GM20431 (cell line): ENCODE data around the gene AMN.

Source experiments
- in situ Hi-C: fragments of 300-500 bp; cut with MseI, MboI; formaldehyde crosslinking; loops from one replicate; pipeline ENCODE4 v1.15.0; 2020; ENCODE audit warnings: low sequenced_read_pairs; ENCODE audit not compliant: unreplicated experiment

Gene AMN

DNA sequence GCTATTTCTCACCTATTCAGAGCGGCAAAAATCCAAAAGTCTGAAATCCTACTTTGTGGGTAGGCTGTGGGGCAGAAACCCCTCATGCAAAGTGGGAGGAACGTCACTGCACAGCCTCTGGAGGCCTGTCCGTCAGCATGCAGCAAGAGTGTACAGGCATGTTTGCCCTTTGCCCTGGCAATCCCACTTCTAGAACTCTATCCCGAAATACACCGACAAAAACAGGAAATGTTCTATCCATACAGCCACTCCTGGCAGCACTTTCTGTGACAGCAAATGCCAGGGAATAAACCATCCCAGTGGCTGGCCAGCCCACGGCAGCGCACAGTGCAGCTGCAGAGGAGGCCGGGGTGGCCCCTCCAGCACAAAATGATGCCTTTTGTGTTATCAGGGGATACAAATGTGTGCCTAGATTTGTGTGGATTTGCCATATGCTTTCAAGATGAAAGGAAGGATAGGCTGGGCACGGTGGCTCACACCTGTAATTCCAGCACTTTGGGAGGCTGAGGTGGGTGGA is 39.7 kb downstream of the AMN start:
- in situ Hi-C loops: no loop called here

DNA sequence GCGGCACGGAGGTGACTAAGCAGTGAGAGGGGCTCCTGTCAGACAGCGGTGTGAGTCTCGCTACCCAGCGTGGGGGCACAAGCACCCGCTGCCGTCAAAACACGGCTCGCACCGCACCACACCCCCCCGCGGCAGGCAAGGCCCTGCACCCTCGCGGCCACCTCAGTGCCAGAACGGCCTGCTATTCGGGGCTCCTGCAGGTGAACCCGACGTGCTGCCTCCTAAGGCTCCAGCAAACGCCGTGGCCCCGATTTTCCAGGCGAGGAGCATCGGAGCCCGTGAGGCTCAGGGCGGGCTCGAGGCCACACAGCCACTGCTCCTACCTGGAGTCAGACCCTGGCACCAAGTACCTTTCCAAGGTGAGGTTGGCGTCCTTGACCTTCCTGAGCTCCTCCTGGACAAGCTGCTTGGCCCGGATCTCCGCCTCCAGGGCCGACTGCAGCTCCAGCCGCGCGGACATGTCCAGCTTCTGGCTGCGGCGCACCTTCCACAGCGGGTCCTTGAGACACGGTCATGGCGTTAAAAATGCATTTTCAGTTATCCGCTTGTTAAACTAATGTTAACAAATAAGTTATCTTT is 41.8 kb downstream of the AMN start:
- in situ Hi-C loops: no loop called here

DNA sequence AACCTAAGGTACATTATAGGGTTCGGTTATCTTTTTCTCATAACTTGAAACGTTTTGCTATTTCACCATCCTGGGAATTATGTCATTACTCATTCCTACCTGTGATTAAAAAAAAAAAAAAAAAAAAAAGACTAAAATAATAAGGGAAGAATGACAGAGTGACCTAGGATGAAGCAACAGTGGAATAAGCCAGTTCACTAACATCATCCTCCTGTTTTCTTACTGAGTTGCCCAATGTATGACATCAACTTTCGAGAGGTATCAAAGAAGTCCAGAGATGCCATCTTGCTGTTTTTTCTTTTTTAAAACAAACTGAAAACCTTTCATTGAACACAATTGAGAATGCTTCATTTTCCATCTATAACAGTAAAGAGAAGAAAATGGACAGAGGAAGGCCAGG is 42.8 kb downstream of the AMN start:
- in situ Hi-C loops: no loop called here

DNA sequence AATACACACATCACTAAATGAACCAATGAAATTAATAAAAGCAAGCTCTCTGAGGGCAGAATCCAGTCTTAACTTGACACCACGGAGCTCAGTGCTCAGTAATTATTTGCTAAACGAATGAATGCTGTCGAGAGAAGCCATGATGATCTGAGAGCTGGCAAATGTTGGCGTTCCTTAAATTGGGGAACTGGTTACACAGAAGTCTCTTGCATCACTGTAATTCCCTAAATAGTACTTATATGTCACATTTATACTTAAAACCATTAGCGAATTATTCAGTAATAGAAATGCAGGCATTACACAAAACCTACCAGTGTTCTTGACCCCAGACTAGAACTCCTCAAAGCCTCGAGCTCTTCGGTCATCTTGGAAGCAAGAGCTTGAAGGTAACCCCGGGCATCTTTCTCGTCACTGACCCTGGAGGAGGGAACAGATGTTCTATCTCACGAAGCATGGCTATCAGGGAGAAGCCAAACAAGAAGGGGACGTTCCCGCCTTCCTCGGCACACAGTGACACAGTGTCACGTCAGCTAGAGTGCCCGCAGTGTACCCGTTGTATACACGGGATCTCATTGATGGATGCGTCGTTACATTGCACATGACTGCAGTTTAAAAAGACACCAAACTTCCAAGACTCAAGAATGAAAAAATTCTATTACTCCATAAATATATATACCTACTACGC is 43.6 kb downstream of the AMN start:
- in situ Hi-C loops: no loop called here

DNA sequence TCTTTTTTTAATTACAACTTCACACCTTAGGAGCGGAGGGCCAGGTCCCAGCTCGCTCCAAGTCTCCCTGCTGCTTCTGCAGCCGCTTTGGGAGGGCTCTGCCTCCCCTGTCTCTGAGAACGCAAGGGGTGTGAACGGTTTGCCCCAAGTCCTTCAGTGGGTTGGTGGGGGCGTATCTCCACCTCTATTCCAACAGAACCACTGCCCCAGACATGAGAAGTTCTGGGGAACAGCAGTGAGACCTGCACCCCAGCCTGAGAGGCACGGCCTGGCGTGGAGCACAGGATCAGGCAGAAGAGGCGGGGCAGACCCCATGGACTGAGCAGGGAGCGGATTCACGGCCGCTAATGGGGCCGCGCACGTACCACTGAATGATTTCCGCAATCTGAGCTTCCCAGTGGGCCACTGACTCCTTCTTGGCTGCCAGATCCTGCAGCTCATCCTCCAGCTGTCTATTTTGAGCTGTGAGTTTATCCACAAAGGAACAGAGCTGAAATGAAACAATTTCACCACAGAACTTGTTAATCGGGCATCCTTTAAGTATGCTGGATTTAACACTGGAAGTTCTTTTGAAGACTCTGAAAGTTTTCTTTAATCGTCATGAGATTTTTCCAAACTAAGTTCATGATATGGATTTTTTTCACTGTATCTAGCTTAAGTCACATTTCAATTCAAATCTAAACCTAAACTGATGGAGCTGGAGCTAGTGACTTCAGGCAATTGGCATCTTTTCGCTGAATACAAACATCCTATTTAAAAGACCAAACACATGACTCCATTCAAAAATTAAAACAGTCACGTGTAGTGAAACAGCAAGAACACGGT is 44.4 kb downstream of the AMN start:
- in situ Hi-C loops: no loop called here

DNA sequence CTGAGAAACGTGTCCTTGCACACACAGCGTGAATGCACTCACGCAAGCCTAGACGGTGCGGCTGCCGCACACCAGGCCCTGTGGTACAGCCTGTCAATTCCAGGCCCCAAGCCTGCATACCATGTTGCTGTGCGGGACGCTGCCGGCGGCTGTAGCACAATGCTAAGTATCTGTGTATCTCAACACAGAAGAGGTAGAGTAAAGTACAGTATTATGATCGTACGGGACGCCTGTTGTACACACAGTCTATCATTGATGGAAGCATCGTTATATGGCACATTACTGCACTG is 45.0 kb downstream of the AMN start:
- in situ Hi-C loops: no loop called here

DNA sequence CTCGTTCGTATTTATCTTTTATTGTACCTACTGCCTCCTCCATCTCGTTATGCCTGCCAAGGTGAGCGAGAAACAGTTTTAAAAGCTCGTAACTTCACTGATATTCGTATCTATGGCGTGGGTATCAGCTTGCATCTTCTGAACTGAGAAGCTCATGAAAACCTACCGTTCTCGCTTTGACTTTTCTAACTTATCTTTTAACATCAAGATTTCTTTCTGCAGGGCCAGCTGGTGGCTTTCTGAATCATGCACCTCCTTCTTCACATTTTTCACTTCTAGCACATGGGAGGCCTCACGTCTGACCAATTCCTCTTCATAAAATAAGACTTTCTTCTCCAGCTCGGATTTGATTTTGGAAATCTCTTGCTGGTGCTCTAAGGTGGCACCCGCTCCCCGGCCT is 45.8 kb downstream of the AMN start:
- in situ Hi-C loops: no loop called here

DNA sequence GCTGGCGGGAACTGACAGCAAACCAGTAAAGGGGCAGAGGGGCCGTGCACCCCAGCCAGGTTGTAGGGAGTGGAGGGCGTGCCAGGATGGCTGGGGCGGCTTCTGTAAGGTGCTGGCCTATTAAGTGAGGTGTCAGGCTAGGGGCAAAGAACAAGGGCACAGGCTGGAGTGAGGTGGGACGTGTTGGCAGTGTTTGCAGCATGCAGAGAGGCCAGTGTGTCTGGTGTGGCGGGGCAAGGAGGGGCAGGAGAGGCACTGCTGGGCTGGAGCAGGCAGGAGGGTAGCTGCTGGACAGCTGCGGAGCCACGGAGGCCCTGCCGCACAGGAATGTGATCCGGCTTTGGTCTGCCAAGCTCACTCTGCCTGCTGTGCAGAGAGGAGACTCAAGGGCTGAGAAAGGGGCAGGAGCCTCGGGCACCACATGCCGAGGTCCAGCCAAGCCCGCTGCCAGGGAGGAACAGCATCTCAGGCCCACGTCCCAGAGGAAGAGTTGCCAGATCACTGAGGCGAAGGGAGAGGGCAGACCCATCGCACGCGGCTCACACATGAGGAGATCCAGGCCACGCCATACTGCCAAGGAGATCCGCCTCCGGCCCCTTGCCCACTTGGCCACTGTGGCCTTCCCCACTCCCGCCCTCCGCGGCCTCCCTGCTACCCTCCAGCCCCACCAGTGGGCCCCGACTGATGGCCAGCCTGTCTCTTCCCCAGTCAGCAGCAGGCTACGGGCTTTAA is 46.8 kb downstream of the AMN start:
- in situ Hi-C loops: no loop called here

DNA sequence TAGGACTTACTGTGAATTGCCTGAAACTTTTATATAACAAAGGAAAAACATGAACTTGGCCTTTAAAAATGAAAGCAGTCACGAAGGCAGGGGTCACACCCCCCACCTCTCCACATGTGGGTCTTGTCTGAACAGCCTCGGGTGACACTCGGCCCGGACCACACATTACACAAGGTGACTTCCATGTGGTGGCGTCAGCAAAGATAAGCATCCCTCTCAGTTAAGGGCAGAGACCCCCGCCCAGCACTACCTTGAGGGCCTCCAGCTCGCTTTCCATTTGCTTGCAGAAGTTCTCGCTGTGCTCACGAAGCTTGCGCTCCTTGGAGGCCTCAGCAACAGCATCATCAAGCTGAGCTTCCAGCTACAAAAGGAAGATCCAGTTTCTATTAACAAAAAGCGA is 47.4 kb downstream of the AMN start:
- in situ Hi-C loops: no loop called here

DNA sequence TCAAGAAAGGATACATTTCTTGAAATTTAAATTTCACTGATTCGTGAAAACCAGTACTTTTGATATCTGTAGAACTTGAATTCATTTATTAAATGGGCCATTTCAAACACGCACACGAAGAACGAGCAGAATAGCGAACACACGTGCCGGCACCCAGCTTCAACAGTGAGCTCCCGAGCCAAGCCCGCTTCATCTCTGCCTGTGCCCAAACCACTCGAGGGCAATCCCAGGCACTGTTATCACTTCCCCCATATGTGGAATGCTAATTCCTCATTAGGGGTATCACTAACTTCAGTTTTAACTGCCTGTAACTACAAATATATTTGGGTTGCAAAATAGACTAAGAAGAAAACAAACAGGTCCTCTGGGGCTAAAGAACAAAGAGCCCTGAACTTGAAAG is 48.0 kb downstream of the AMN start:
- in situ Hi-C loops: no loop called here

DNA sequence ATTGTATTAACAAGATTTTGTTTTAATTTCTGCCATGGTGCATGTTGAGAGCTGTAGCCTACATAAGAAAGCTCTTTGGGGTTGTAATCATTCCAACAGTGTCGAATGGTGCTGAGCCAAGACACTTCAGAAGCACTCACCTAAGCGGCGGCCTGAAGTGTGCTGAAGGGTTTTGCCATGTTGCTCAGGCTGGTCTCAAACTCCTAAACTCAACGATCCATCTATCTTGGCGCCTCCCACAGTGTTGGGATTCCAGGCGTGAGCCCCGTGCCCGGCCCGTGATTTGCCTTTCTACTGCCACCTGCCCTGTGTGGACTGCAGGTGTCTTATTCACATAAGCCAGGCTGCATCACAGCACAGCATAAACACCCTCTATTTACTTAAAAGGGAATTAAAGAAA is 48.9 kb downstream of the AMN start:
- in situ Hi-C loops: no loop called here

DNA sequence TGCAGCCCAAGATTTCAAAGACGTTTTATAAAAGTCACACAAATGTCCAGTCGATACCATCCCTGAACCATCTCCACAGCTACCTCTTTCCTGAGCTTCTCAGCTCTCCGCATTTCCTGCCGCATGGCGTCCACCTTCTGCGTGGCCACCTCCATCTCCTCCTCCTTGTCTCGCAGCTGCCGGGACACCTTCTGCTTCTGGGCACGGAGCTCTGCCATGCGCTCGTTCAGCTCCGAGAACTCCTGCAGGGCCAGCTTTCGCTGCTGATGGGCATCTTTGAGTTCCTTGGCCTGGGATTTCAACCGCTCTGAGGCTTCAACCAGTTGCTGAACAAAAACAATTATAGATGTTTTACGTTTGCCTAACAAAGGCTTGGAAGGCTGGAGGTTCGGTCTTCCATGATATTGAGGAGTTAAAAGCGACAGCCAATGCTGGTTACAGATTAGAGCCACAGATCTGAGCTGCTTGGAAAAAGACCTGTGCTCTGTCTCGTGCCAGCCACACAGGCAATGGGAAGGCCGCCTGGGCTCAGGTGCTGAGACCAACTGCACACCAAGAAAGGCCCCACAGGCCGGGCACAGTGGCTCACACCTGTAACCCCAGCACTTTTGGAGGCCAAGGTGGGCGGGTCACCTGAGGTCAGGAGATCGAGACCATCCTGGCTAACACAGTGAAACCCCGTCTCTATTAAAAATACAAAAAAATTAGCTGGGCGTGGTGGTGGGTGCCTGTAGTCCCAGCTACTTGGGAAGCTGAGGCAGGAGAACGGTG is 49.6 kb downstream of the AMN start:
- in situ Hi-C loops: no loop called here

DNA sequence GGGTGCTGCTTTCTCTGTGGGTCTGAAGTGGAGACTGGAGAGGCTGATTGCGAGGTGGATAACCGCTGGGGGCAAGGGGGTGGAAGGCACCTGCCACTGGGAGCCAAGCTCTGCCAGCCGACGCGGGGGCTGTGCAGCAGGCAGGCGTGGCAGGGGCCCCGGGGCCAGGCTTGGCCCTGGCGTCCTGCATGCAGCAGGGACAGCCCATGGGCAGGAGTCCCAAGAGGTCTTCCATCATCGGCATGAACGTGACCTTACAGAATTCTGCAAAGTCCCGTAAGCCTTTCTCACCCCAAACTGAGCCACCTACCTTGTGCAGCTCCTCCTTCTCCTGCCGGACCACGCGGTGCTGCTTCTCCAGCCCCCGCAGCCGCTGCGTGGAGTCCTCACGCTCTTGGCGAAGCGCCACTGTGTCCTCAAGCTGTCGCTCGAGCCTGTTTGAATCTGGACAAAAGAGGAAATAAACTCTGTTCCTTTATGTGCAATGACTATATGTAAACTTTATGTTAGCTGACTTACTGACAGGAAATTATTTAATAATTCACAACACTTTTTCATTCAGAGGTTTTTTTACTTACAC is 51.3 kb downstream of the AMN start:
- in situ Hi-C loops: no loop called here

DNA sequence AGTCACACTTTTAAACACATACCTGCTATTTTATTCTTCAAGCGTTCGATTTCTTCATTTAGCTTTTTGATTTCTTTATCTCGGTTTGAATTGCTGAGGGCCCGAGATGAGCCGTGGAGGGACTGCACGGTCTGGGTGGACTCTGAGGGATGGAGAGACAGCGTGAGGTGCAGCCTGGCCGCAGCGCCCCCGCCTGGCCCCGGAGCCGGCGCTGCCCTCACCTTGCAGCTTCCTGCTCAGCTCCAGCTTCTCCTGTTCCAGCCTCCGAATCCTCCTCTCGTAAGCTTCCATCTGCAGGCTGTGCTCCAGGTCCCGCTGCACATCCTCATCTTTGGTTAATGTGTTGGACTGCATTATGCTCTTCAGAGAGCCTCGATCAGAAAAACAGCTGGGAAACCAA is 53.2 kb downstream of the AMN start:
- in situ Hi-C loops: no loop called here

DNA sequence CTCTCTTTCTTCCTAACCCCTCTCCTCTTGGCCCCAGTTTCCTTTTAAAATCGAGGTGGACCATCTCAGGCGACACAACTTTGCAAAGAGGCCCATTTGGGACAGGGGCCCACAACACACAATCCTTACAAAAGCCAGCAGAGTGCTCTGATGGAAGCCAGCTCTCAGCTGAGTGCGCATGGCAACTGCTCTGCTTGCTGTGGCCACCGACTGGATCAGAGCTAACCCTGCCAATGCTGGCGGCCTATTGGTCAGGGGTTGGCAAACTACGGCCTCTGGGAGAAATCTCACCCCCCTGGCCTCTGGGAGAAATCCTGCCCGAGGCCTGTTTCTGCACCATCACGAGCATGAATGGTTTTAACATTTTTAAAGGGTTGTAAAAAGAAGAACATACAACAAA is 55.0 kb downstream of the AMN start:
- in situ Hi-C loops: no loop called here

DNA sequence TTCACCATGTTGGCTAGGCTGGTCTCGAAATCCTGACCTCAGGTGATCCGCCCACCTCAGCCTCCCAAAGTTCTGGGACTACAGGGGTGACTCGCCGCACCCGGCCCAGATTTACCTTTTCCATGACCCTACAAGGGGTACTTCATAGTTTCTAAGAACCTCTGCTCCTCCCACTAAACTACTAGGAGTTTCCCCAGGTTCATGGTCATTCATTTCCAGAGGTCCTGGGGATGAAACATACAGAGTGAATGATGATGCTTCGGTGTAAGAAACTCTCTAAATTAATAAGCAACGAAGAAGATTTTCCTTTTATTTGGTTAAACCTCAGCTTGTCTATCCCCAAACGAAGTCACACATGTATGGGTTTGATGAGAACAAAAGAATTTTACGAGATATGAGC is 56.9 kb downstream of the AMN start:
- in situ Hi-C loops: no loop called here

DNA sequence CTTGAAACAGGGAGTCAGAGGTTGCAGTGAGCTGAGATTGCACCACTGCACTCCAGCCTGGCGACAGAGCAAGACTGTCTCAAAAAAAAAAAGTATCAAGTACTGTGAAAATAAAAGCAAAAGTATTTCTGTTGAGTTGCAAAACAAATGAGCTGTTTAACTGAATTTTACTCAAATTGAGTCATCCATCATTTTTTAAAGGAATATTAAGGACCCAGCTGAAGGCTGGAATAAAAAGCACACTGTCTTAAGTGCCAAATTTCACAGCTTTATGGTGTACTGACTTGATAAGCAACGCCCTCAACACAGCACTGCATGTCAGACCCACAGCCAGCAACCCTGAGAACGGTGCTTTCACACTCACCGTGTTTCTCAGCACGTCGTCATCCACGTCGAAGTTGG is 57.9 kb downstream of the AMN start:
- in situ Hi-C loops: no loop called here
